22Rv1 (cell line): Measurements from ENCODE around the gene HNRNPA2B1.
"Not testable (repeated sequence)": the region's sequence is repeated elsewhere in the genome, so short reads cannot be mapped to it uniquely, and the experiment has no call there.

Source experiments
- H3K27ac ChIP-seq: fragments of 450-650 bp; 2 replicates; pipeline ENCODE4 v1.5.1; 2017
- CTCF ChIP-seq: fragments of 450-650 bp; IDR thresholded peaks from 2 replicates; pipeline ENCODE4 v1.5.1; 2017; ENCODE audit warnings: mild to moderate bottlenecking
- ZFX ChIP-seq: fragments of 450-650 bp; IDR thresholded peaks from 2 replicates; pipeline ENCODE4 v1.6.1; 2017; ENCODE audit warnings: antibody characterized with exemption, borderline replicate concordance

HNRNPA2B1 gene

GRCh38 chr7:26165950-26166683, 34.4 kb downstream of the HNRNPA2B1 start:
- no peak overlapping the region for H3K27ac ChIP-seq
- TF ChIP-seq CTCF (no peak), ZFX (no peak)

GRCh38 chr7:26163804-26164203, 36.7 kb downstream of the HNRNPA2B1 start:
- not testable (repeated sequence) for H3K27ac ChIP-seq

- TF ChIP-seq CTCF (no peak), ZFX (no peak)
These were observed 38.1 kb downstream of the HNRNPA2B1 start for GRCh38 chr7:26162431-26162830.

GRCh38 chr7:26160896-26161295, 39.6 kb downstream of the HNRNPA2B1 start:
- H3K27ac ChIP-seq, result no peak overlapping the region
- no peak for TF ChIP-seq ZFX
- no peak for TF ChIP-seq CTCF

More at GRCh38 chr7:26162431-26162830, 38.1 kb downstream of the HNRNPA2B1 start:
- no peak overlapping the region for H3K27ac ChIP-seq

- H3K27ac ChIP-seq, result no peak overlapping the region
These were observed 41.3 kb downstream of the HNRNPA2B1 start for GRCh38 chr7:26159243-26159642.

GRCh38 chr7:26157520-26158105, 42.9 kb downstream of the HNRNPA2B1 start:
- no peak overlapping the region for H3K27ac ChIP-seq
- TF ChIP-seq CTCF (no peak), ZFX (no peak)

More at GRCh38 chr7:26159243-26159642, 41.3 kb downstream of the HNRNPA2B1 start:
- no peak for TF ChIP-seq ZFX
- TF ChIP-seq CTCF, result no peak

- no peak for TF ChIP-seq CTCF
- no peak overlapping the region for H3K27ac ChIP-seq
These were observed 43.8 kb downstream of the HNRNPA2B1 start for GRCh38 chr7:26156451-26157420.
